ENCODE data around the gene MYO7A.

Gene MYO7A

GRCh38 chr11:77204754-77205466 is 76.9 kb downstream of the MYO7A start:
- TF ChIP-seq CTCF (IDR thresholded peaks at IDR 0.05; ENCODE audit: low read length, missing control alignments): no peak
- H3K4me3 ChIP-seq (replicated peaks; ENCODE audit: low read depth, low read length): no peak overlapping the region
- DNase-seq (ENCODE audit: low read depth): no peak

- TF ChIP-seq CTCF (IDR thresholded peaks at IDR 0.05; ENCODE audit: low read length, missing control alignments): no peak
- DNase-seq (ENCODE audit: low read depth): no peak
- no peak overlapping the region for H3K4me3 ChIP-seq (replicated peaks; ENCODE audit: low read depth, low read length)
These were observed 77.6 kb downstream of the MYO7A start for GRCh38 chr11:77205467-77206263.

- TF ChIP-seq CTCF (IDR thresholded peaks at IDR 0.05; ENCODE audit: low read length, missing control alignments): no peak
- DNase-seq (ENCODE audit: low read depth): no peak
- H3K4me3 ChIP-seq (replicated peaks; ENCODE audit: low read depth, low read length): no peak overlapping the region
These were observed 78.4 kb downstream of the MYO7A start for GRCh38 chr11:77206264-77207018.

GRCh38 chr11:77207019-77207485 is 79.0 kb downstream of the MYO7A start:
- no peak for TF ChIP-seq CTCF (IDR thresholded peaks at IDR 0.05; ENCODE audit: low read length, missing control alignments)
- H3K4me3 ChIP-seq (replicated peaks; ENCODE audit: low read depth, low read length): no peak overlapping the region
- no peak for DNase-seq (ENCODE audit: low read depth)

- no peak overlapping the region for H3K4me3 ChIP-seq (replicated peaks; ENCODE audit: low read depth, low read length)
- DNase-seq (ENCODE audit: low read depth): peak; percentile 8
- no peak for TF ChIP-seq CTCF (IDR thresholded peaks at IDR 0.05; ENCODE audit: low read length, missing control alignments)
These were observed 79.7 kb downstream of the MYO7A start for GRCh38 chr11:77207618-77208313.

- no peak overlapping the region for H3K4me3 ChIP-seq (replicated peaks; ENCODE audit: low read depth, low read length)
- DNase-seq (ENCODE audit: low read depth): no peak
- no peak for TF ChIP-seq CTCF (IDR thresholded peaks at IDR 0.05; ENCODE audit: low read length, missing control alignments)
These were observed 80.5 kb downstream of the MYO7A start for GRCh38 chr11:77208535-77208934.

All from fibroblast of pulmonary artery (primary cell).